Measurements from ENCODE around the gene COQ2. TPM values are rescaled to one million over a fixed set of nuclear protein-coding genes. Genes with fewer than 3 reads are reported as not detected.

The COQ2 gene
- total and polyA plus RNA-seq, 2 experiments from 2014 or later: 21.1 to 25.3 TPM

GRCh38 chr4:83229791-83230190 is 54.8 kb downstream of the COQ2 start:
- H3K79me2 ChIP-seq (replicated peaks; ENCODE audit: insufficient read depth): no peaks in the 10 kb centered on the region
- H3K27me3 Mint-ChIP-seq (ENCODE audit: insufficient read depth, low read depth, poor library complexity): no peaks in the 10 kb centered on the region
- H3K36me3 ChIP-seq (ENCODE audit: insufficient read depth): no peaks in the 10 kb centered on the region
- H2AFZ ChIP-seq: no peak overlapping the region
- H3K4me1 Mint-ChIP-seq: no peaks in the 10 kb centered on the region
- no peaks in the 10 kb centered on the region for H3K9me3 Mint-ChIP-seq
- 0 out of 2 replicates have a peak, but pooled peaks cover 5% of the 10 kb centered on the region for H3K9me2 ChIP-seq (ENCODE audit: insufficient read depth)
- H3K27ac Mint-ChIP-seq: no peak overlapping the region
- no peak overlapping the region for H3K4me3 Mint-ChIP-seq
- H3K4me3 ChIP-seq: no peak overlapping the region
- no peak overlapping the region for H3K27ac ChIP-seq (ENCODE audit: low read depth)
- H3K4me1 ChIP-seq (ENCODE audit: insufficient read depth): no peaks in the 10 kb centered on the region
- no peaks in the 10 kb centered on the region for H3K27me3 ChIP-seq (ENCODE audit: insufficient read depth)
- DNase-seq (ENCODE audit: low spot score): no peak
- no peaks in the 10 kb centered on the region for H3F3A ChIP-seq (replicated peaks; ENCODE audit: low read depth)
- no peak for ATAC-seq
- H4K20me1 ChIP-seq (replicated peaks; ENCODE audit: insufficient read depth): no peaks in the 10 kb centered on the region
- TF ChIP-seq POLR2AphosphoS5 (IDR thresholded peaks at IDR 0.05; ENCODE audit: low read depth): no peak
- no peak for TF ChIP-seq REST (IDR thresholded peaks at IDR 0.05; ENCODE audit: unreplicated experiment)
- no peak for TF ChIP-seq CTCF (conservative IDR thresholded peaks at IDR 0.05; ENCODE audit: low read depth in 2 of 2)
- TF ChIP-seq EZH2phosphoT487 (IDR thresholded peaks at IDR 0.05; ENCODE audit: unreplicated experiment): no peak
- TF ChIP-seq ETS1 (IDR thresholded peaks at IDR 0.05): no peak
- TF ChIP-seq CREB1 (CRISPR knock-in tag; IDR thresholded peaks at IDR 0.05; ENCODE audit: low read depth): no peak
- TF ChIP-seq JUNB (IDR thresholded peaks at IDR 0.05; ENCODE audit: unreplicated experiment): no peak
- no peak for TF ChIP-seq ZNF331 (CRISPR knock-in tag; IDR thresholded peaks at IDR 0.05; ENCODE audit: low read depth)
- no peak for TF ChIP-seq EZH2 (IDR thresholded peaks at IDR 0.05; ENCODE audit: low read depth, unreplicated experiment)
- TF ChIP-seq ZNF462 (CRISPR knock-in tag; IDR thresholded peaks at IDR 0.05): no peak
- no peak overlapping the region for H3K4me2 ChIP-seq
- H3K36me3 Mint-ChIP-seq (ENCODE audit: low read depth): no peaks in the 10 kb centered on the region
